OCI-LY3 (cell line): Measurements from ENCODE around the gene ZNF496.

Experiments
- EZH2phosphoT487 ChIP-seq: fragments of 200-600 bp; shearing (Covaris generic); IDR thresholded peaks from 2 replicates; pipeline ENCODE4 v1.6.1; 2018; ENCODE audit warnings: antibody characterized with exemption, mixed run types, low read depth
- TF ChIP-seq, protein P1 (sequence below): fragments of 200-600, 300-600 bp; sonication (generic); IDR thresholded peaks from 2 replicates; pipeline ENCODE4 v1.5.1; 2014; ENCODE audit warnings: antibody characterized with exemption, low read length, low read depth

DNA sequence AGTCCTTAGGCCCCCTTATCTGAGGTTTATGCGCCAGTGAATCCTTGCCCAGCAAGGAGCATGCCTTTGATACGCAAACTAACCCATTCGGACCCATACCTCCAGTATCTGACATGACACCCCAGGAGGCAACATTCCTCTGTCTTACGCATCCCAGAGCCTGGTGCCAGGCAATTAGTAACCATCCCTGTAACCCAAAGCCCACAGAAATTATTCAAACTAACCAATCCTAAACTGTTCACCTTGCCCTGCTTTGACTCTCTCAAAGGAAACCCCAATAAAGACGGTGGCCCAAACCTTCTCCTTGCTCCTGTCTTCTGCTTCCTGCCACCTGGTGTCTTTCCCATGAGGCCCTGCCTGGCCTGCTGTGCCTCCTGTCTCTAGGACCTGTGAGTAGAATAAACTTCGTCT, 36.4 kb downstream of the ZNF496 start:
- TF ChIP-seq, protein P1, sequence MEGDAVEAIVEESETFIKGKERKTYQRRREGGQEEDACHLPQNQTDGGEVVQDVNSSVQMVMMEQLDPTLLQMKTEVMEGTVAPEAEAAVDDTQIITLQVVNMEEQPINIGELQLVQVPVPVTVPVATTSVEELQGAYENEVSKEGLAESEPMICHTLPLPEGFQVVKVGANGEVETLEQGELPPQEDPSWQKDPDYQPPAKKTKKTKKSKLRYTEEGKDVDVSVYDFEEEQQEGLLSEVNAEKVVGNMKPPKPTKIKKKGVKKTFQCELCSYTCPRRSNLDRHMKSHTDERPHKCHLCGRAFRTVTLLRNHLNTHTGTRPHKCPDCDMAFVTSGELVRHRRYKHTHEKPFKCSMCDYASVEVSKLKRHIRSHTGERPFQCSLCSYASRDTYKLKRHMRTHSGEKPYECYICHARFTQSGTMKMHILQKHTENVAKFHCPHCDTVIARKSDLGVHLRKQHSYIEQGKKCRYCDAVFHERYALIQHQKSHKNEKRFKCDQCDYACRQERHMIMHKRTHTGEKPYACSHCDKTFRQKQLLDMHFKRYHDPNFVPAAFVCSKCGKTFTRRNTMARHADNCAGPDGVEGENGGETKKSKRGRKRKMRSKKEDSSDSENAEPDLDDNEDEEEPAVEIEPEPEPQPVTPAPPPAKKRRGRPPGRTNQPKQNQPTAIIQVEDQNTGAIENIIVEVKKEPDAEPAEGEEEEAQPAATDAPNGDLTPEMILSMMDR, result no peak
- no peak for TF ChIP-seq EZH2phosphoT487
